Measurements from ENCODE around the gene HTR3E.
"Not testable (repeated sequence)": the region's sequence is repeated elsewhere in the genome, so short reads cannot be mapped to it uniquely, and the experiment has no call there.

Gene HTR3E

DNA sequence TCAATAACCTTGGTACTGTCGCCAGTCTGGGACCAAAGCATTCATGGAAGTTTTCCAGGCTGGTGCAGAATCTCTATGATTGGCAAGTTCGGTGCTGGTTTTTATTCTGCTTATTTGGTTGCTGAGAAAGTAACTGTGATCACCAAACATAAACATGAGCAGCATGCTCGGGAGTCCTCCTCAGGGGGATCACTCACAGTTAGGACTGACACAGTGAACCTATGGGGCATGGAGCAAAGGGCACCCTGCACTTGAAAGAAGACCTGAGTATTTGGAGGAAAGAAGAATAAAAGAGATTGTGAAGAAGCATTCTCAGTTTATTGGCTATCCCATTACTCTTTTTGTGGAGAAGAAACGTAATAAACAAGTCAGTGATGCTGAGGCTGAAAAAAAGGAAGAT, 19.2 kb downstream of the HTR3E start:
- no peak for DNase-seq (ENCODE audit: low read depth in 2 of 2)

GRCh38 chr3:184117636-184118035, 20.8 kb downstream of the HTR3E start:
- no peak for DNase-seq (ENCODE audit: low read depth in 2 of 2)

DNA sequence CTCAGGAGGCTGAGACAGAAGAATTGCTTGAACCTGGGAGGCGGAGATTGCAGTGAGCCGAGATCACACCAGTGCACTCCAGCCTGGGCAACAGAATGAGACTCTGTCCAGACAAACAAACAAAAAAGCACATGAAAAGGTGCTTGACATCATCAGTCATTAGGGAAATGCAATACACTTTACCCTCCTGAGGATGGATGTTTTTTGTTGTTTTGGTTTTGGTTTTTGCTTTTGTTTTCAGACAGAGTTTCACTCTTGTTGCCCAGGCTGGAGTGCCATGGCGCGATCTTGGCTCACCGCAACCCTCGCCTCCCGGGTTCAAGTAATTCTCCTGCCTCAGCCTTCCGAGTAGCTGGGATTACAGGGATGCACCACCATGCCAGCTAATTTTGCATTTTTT, 24.2 kb downstream of the HTR3E start:
- DNase-seq (ENCODE audit: low read depth in 2 of 2): not testable (repeated sequence)

DNA sequence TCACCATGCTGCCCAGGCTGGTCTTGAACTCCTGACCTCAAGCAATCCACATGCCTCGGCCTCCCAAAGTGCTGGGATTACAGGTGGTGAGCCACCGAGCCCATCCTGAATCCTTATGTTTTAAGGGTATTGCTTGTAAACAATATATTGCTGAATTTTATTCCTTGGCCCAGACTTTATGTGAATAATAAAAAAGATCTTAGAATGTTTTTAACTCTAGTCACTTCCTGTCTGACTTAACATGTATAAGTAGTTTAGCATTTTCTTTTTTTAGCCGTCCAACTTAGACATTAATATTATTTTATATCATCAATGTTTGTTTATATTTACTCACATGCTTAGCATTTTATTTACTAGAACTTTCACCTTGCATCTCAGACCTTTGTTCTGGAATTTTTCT, 29.1 kb downstream of the HTR3E start:
- DNase-seq (ENCODE audit: low read depth in 2 of 2): no peak

DNA sequence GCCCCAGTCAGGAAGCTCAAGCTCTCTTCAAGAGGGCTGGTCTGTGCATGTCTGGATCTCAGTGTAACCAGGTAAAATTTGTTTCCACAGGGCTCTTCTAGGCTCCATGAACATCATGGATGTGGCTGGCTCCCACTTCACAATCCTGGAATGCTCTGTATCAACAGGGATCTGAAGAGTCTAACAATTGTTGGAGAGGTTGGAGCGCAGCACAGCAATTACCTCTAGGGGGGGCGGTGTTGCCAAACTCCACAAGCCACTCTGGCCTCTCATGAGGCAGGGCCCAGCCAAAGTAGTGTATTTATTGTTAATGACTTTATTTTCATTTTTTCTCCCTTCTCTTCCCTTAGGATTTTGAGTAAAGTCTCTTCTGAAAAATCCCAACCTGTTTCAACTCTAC, 32.1 kb downstream of the HTR3E start:
- DNase-seq (ENCODE audit: low read depth in 2 of 2): no peak

DNA sequence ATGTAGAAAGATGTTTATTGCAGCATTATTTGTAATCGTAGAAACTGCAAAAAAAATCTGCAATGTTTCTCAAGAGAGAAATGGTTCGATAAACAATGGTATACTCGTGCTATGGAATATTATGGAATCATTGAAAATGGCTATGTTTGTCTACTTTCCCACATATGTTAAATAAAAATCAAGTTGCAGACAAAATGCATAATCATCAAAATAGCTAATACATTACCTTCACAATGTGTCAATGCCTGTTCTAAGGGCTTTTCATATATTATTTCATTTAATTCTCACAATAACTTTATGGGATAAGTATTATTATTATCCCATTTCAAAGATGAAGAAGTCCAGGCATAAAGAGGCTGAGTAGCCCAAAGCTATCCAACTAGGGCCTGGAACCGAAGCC, 36.1 kb downstream of the HTR3E start:
- no peak for DNase-seq (ENCODE audit: low read depth in 2 of 2)

GRCh38 chr3:184133840-184134745, 37.2 kb downstream of the HTR3E start:
- peak; percentile 46 to 57 for DNase-seq (ENCODE audit: low read depth in 2 of 2)

DNA sequence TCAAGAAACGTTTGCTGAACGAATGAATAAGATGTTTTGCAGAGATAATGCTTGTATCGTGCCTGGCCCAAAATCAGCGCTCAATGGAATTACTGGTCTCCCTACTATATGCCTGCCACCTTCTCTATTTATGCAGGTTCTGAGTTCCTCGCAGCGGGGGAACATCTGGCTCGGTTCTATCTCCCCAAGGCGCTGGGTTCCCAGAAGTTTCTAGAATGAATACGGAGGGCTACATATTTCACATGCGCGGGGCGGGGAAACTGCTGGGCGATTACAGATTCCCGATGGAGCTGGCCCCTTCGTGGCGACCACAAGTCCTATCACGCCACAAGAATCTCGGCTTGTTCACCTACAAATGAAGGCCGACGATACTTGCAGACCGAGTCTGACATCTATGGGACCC, 37.9 kb downstream of the HTR3E start:
- DNase-seq (ENCODE audit: low read depth in 2 of 2): no peak

DNA sequence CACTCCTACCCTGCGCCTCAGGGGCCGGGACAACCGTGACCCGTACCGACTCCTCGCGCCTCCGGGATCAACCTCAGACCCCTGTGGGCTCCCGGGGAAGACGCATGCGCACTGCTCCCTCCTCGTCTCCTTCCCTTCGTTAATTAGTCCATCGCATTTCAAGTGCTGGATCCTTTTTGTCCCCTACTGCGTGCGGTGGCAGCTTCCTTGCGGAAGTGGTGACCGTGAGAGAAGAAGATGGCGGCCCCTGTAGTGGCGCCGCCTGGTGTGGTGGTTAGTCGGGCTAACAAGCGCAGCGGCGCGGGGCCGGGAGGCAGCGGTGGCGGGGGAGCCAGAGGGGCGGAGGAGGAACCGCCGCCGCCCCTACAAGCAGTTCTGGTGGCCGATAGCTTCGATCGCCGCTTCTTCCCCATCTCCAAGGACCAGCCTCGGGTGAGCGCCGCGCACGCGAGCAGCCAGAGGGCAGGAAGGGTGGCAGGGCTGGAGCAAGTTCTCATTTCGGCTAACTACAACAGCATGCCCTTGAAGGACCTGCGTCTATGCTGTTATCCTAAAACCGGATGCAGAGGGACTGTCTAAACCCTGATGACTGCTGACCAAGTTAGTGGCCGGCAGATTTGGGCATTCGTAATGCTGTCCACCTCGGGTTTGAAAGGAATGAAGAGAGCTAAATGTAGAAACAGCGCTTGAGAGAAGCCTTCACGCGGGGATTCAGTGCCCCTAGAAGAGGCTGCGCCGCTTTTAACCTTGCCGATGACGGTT, 38.5 kb downstream of the HTR3E start, which contains the start of gene EIF2B5:
Gene EIF2B5 (plus strand): TSS at position 210 of the 762 bp plus-strand sequence. CDS start 28 bp downstream, at position 238.
- DNase-seq (ENCODE audit: low read depth in 2 of 2): peak; percentile 71 to 79

DNA sequence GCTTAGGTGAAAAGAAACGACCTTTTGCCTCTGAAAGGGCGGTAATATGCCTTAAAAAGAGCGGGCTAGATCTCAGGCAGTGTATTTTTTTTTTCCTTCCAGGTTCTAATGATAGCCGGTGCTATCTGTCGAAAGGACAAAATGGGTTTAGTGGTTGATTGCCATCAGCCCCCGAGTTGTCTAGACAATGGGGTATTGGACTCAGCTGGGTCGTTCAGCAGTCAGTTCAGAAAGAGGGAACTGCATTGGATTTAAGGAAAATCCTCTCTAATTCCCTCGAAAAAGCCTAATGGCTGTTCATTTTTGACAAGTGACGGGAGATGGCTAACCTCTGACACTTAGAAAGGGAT, 39.0 kb downstream of the HTR3E start:
- DNase-seq (ENCODE audit: low read depth in 2 of 2): no peak

DNA sequence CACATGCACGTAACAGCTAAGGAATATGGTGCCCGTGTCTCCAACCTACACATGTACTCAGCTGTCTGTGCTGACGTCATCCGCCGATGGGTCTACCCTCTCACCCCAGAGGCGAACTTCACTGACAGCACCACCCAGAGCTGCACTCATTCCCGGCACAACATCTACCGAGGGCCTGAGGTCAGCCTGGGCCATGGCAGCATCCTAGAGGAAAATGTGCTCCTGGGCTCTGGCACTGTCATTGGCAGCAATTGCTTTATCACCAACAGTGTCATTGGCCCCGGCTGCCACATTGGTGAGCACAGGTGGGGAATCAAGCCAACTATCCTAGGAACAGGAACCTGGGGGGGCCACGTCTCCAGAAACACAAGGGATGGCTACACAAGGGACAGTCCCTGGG, 43.6 kb downstream of the HTR3E start:
- no peak for DNase-seq (ENCODE audit: low read depth in 2 of 2)

- no peak for DNase-seq (ENCODE audit: low read depth in 2 of 2)
Measured at GRCh38 chr3:184142199-184142598, 45.3 kb downstream of the HTR3E start.

- no peak for DNase-seq (ENCODE audit: low read depth in 2 of 2)
Measured at GRCh38 chr3:184143327-184143726, 46.5 kb downstream of the HTR3E start.

DNA sequence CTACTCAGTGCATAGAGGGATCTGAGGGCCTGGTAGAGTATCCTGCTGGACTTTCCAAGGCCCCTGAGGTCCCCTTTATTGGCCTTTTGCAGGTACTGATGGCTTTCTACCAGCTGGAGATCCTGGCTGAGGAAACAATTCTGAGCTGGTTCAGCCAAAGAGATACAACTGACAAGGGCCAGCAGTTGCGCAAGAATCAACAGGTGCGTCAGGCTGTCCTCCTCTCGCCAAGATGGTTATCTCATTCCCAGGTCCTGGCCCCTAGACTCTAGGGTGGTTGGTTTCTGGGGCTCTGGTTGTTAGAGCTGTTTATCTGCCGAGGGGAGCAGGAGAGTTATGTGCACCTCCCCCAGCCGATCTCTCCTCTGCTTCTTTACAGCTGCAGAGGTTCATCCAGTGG, 47.6 kb downstream of the HTR3E start:
- no peak for DNase-seq (ENCODE audit: low read depth in 2 of 2)

DNA sequence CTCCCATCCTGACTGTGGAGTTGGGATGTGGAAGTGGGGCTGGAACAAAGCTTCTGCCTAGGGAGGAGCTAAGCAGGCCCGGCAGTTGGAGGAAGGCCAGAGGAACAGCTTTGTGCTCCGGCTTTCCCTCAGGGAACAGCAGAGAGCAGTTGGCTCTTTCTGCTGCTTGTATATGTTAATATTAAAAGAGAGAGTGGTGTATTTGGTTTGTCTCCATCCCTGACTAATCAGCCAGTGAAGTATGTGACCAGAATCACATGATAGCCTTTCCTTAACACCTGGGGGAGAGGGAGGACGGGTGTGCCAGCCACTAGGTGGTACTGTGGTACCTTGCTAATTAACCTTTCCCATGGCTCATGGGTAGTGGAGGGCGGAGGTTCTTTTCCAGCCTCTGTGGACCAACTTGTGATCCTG, 48.3 kb downstream of the HTR3E start:
- no peak for DNase-seq (ENCODE audit: low read depth in 2 of 2)

- DNase-seq (ENCODE audit: low read depth in 2 of 2): no peak
Measured at GRCh38 chr3:184145751-184146270, 48.9 kb downstream of the HTR3E start.

DNA sequence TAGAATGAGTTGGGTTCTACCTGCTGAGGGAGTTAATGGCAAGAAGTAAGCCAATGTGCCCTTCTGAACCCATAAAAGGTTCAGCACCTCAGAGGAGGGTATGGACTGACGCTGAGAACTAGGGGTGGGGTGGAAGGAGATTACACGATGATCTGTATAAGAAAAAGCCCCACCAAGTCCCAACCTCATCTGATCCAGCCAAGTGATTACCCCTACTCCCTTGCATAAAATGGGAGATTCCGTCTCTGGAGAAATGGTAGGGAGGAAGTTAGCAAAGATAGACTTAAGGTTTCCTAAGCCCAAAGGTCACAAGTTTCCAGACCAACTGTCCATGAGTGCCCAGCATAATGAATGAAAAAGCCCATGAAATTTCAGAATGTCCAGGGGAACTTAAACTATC, 51.2 kb downstream of the HTR3E start:
- no peak for DNase-seq (ENCODE audit: low read depth in 2 of 2)

DNA sequence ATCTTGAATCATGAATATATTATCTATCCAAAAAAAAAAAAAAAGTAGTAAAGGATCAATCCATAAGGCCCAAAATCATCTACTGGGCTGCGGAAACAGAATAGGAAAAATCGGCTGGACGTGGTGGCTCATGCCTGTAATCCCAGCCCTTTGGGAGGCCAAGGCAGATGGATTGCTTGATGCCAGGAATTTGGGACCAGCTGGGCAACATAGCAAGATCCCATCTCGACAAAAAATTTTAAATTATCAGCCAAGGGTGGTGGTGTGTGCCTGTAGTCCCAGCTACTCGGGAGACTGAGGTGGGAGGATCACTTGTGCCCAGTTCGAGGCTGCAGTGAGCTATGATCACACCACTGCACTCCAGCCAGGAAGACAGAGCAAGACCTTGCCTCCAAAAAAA, 52.3 kb downstream of the HTR3E start:
- no peak for DNase-seq (ENCODE audit: low read depth in 2 of 2)

GRCh38 chr3:184149770-184150169, 52.9 kb downstream of the HTR3E start:
- not testable (repeated sequence) for DNase-seq (ENCODE audit: low read depth in 2 of 2)

- DNase-seq (ENCODE audit: low read depth in 2 of 2): peak; percentile 13 to 15
Measured at GRCh38 chr3:184154885-184155643, 58.2 kb downstream of the HTR3E start, which contains the start of gene DVL3. DVL3 (plus strand) TSS chr3:184155377; CDS start chr3:184155636, 259 bp downstream.

DNA sequence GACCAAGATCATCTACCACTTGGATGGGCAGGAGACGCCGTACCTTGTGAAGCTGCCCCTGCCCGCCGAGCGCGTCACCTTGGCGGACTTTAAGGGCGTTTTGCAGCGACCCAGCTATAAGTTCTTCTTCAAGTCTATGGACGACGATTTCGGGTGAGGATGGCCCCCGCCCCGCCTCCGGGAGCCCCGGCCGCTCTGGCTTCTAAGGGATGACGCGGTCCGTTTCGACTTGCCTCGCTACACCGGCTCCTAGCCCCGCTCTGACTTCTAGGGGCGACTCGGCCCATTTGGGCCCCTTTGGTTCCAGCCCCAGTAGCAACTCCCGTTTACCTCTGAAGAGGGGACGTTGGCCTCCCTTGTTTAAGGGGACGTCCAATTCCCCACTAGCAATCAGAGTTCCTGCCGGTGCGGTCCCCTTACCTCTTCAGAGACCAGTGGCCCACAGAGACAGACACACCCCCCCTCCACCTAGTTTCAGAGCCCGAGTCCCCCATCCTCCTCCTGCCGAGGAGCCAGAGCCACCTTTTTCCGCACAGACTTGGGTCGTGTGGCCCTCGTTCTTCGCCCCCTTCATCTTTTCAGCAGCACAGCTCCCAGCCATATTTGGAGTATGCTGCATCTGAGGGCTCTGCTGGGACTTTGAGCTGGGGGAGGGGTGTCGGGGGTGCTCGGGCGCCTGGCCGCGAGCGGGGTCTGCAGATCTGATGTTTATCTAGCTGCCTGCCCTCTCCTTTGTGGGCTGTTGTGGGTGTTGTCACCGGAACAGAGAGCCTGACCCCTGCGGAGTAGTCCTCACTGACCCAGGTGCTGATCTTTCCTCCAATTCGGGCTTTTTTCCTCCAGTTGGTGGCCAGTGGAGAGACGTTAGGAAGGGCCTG, 59.0 kb downstream of the HTR3E start:
- DNase-seq (ENCODE audit: low read depth in 2 of 2): peak; percentile 14 to 36
